ENCODE measurements around the gene MEFV.

DNA sequence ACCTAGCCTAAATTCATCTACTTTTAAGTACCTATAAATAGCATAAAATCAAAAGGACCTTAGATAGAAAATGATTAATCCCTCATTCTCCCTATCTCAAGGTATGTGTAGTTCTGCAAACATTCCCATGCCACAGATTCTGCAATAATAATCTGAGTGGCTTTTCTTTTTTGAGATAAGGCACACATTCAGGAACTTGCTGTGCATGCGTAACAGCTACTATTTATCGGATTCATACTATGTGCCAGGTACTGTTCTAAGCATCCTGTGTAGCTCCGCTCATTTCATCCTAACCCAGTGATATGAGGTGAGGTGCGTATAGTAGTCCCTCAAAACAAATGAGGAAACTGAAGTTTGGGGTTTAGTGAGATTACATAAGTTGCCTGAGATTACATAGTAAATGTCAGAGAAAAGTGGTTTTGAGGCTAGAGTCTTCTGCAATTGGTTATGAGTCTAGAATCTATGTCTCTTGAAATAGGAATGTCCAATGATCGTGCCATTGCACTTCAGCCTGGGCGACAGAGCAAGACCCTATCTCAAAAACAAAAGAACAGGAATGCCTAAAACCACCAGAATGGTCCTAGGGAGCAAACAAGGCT lies 24.9 kb upstream of the MEFV start:
- TF ChIP-seq, protein P1, sequence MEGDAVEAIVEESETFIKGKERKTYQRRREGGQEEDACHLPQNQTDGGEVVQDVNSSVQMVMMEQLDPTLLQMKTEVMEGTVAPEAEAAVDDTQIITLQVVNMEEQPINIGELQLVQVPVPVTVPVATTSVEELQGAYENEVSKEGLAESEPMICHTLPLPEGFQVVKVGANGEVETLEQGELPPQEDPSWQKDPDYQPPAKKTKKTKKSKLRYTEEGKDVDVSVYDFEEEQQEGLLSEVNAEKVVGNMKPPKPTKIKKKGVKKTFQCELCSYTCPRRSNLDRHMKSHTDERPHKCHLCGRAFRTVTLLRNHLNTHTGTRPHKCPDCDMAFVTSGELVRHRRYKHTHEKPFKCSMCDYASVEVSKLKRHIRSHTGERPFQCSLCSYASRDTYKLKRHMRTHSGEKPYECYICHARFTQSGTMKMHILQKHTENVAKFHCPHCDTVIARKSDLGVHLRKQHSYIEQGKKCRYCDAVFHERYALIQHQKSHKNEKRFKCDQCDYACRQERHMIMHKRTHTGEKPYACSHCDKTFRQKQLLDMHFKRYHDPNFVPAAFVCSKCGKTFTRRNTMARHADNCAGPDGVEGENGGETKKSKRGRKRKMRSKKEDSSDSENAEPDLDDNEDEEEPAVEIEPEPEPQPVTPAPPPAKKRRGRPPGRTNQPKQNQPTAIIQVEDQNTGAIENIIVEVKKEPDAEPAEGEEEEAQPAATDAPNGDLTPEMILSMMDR (IDR thresholded peaks at IDR 0.05; ENCODE audit: low read depth, low read length): no peak
- TF ChIP-seq EZH2phosphoT487 (IDR thresholded peaks at IDR 0.05; ENCODE audit: low read depth): no peak
